Duodenal mucosa (tissue), 2 donors: ENCODE data around the gene FADS3.

Experiments used
- H3K27ac ChIP-seq: one replicate; pipeline ENCODE4 v1.7.0; 2013; ENCODE audit warnings: low read depth, low read length
- H3K27me3 ChIP-seq, 2 donors: one replicate each; pipeline ENCODE4 v1.7.0; 2013; ENCODE audit warnings: low read length in 2 of 2, control low read depth in 1 of 2; ENCODE audit not compliant: insufficient read depth in 2 of 2, control insufficient read depth in 1 of 2
- H3K36me3 ChIP-seq, 2 donors: one replicate each; pipeline ENCODE4 v1.7.0; 2013; ENCODE audit warnings: low read length in 2 of 2, control low read depth in 1 of 2; ENCODE audit not compliant: insufficient read depth in 2 of 2, control insufficient read depth in 1 of 2
- H3K4me1 ChIP-seq, 2 donors: one replicate each; pipeline ENCODE4 v1.7.0; 2013; ENCODE audit warnings: low read length in 2 of 2, control low read depth in 1 of 2; ENCODE audit not compliant: insufficient read depth in 2 of 2, control insufficient read depth in 1 of 2
- H3K4me3 ChIP-seq, 2 donors: one replicate each; pipeline ENCODE4 v1.7.0; 2013; ENCODE audit warnings: low read length in 2 of 2, low read depth in 1 of 2
- H3K9ac ChIP-seq, 2 donors: one replicate each; pipeline ENCODE4 v1.7.0; 2013; ENCODE audit warnings: low read length in 2 of 2, low read depth in 1 of 2
- H3K9me3 ChIP-seq, 2 donors: one replicate each; pipeline ENCODE4 v1.7.0; 2013; ENCODE audit warnings: low read length in 2 of 2, control low read depth in 1 of 2; ENCODE audit not compliant: control insufficient read depth in 1 of 2

The FADS3 gene

DNA sequence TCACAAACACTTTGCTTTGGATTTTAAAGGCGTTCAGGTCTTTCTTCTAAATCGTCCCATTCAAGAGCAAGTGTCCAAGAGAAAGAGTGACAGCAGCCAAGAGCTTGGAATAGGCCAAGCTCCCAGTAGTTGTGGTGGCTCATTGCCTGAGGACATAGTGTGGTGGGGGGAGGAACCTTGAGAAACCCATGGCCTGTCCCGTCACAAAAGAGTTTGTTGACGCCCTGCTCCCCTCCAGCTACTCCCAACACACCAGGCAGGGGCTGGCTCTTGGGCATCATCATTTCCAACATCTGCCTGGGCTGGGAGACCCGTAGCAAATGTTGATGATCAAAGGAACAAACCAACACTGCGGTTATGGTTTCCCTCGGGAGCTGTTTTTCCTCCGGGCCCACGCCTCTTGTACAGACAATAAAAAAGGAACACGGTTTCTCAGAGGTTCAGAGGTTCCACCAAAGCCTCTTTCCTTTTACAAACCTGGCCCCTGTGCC lies 20.8 kb downstream of the FADS3 start:
- Histone ChIP-seq H3K36me3 (peaks cover 0 to 7% of the 10 kb centered on the region in 2 donors), H3K27me3 (peaks cover 0 to 3% of the 10 kb centered on the region in 2 donors), H3K9me3 (no peaks in the 10 kb centered on the region), H3K4me3 (no peak overlapping the region), H3K27ac (no peak overlapping the region), H3K4me1 (no peaks in the 10 kb centered on the region), H3K9ac (no peak overlapping the region)

DNA sequence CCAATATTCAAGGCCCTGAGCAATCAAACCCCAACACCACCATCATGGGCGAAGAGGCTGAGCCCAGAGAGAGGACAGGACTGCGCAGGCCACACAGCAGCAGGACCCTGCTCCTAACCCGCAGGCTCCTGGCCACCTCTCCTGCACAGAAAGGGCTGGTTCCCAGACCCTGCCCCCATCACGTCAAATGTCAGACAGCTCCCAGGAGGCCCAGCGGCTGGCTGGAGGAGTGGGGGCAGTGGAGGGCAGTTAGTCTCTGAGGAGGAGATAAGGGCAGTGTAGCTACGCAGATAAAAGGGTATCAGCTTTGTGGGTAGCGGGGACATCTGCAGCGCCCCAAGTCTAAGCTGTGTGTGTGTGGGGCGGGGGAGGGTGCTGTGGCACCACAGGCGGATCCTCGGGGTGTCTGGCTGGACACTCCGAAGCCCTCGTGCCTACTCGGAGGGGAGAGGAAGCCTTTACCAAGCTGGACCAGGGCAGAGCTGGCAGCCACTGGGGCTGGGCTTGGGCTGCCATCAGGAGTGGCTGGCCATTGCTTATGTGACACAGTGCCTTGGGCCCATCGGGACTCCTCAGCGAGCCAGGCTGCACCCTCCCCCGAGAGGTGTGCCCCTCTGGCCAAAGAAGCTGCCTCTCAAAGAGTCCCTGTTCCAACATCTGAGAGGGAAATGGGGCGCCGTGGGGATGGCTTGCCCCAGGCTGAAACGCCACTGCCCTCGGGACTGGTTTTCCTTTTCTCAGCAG lies 21.5 kb downstream of the FADS3 start:
- Histone ChIP-seq H3K9me3 (no peaks in the 10 kb centered on the region), H3K4me1 (no peaks in the 10 kb centered on the region), H3K9ac (no peak overlapping the region), H3K27ac (no peak overlapping the region), H3K4me3 (no peak overlapping the region), H3K27me3 (peaks cover 0 to 3% of the 10 kb centered on the region in 2 donors), H3K36me3 (peaks cover 0 to 14% of the 10 kb centered on the region in 2 donors)

DNA sequence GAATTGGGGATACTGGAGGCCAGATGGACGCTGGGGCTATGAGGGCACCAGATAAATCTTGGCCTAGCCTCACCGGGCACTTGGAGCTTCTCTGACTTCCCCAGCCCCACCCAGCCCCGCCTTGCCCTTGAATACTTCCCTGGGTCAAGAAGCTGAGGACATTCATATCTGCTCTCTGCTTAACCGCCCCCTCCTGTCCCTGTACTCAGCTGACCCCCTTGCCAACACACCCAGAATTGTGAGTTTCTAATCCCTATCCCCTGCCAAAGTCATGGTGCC lies 22.0 kb downstream of the FADS3 start:
- H3K9ac ChIP-seq: no peak overlapping the region
- peaks cover 0 to 17% of the 10 kb centered on the region in 2 donors for H3K36me3 ChIP-seq
- H3K4me1 ChIP-seq: no peaks in the 10 kb centered on the region
- H3K9me3 ChIP-seq: no peaks in the 10 kb centered on the region
- H3K27me3 ChIP-seq: peaks cover 0 to 3% of the 10 kb centered on the region in 2 donors
- H3K27ac ChIP-seq: no peak overlapping the region
- no peak overlapping the region for H3K4me3 ChIP-seq

DNA sequence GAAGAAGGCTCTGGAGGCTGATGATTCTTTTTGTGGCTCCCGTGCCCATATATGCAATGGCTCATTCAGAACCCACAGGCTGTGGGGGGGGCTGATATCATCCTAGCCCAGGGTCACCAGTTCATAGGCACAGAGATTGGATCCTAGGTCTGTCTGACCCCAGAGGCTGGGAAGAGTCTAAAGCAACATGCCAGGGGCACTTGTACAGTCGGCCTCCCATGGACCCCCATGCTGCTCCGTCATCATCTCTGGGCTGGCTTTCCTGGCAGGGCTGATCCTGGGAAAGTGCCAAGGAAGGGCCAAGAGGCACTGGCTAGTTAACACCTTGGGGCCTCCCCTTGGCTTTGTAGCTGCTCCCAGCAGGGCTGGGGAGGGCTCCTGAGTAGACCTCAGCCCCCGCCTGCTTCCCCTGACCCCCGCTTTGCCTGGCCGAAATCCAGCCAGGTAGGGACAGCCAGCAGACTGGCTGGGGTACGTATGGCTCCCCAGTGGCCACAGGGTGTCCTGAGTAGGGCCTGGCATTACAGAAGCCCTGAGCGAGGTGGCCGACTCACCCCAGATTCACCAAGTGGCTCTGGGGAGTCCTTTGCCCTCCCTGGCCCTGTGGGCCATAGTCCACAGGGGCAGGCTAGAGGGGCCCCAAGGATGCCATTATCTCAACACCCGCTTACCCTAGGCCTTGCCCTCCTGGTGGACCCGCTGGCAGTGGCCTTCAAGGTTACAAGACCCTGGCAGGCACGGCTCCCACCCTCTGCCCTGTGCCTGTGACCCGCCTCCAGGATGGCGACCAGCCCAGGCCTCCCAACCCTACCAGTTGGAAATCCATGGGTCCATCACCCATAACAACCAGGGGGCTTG lies 22.5 kb downstream of the FADS3 start:
- Histone ChIP-seq H3K36me3 (peaks cover 0 to 20% of the 10 kb centered on the region in 2 donors), H3K9me3 (no peaks in the 10 kb centered on the region), H3K4me3 (no peak overlapping the region), H3K27ac (no peak overlapping the region), H3K9ac (no peak overlapping the region), H3K4me1 (no peaks in the 10 kb centered on the region), H3K27me3 (peaks cover 0 to 3% of the 10 kb centered on the region in 2 donors)

DNA sequence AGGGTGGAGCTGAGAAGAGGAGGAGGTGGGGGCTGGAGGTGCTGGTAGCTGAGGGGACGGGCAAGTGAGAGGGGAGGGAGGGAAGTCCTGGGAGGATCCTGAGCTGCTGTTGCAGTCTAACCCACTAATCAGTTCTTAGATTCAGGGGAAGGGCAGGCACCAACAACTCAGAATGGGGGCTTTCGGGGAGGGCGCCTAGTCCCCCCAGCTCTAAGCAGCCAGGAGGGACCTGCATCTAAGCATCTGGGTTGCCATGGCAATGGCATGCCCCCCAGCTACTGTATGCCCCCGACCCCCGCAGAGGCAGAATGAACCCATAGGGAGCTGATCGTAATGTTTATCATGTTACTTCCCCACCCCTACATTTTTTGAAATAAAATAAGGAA lies 24.4 kb downstream of the FADS3 start:
- Histone ChIP-seq H3K9me3 (no peaks in the 10 kb centered on the region), H3K4me1 (no peaks in the 10 kb centered on the region), H3K36me3 (peaks cover 0 to 32% of the 10 kb centered on the region in 2 donors), H3K4me3 (no peak overlapping the region), H3K27me3 (peaks cover 0 to 3% of the 10 kb centered on the region in 2 donors), H3K9ac (no peak overlapping the region), H3K27ac (no peak overlapping the region)

DNA sequence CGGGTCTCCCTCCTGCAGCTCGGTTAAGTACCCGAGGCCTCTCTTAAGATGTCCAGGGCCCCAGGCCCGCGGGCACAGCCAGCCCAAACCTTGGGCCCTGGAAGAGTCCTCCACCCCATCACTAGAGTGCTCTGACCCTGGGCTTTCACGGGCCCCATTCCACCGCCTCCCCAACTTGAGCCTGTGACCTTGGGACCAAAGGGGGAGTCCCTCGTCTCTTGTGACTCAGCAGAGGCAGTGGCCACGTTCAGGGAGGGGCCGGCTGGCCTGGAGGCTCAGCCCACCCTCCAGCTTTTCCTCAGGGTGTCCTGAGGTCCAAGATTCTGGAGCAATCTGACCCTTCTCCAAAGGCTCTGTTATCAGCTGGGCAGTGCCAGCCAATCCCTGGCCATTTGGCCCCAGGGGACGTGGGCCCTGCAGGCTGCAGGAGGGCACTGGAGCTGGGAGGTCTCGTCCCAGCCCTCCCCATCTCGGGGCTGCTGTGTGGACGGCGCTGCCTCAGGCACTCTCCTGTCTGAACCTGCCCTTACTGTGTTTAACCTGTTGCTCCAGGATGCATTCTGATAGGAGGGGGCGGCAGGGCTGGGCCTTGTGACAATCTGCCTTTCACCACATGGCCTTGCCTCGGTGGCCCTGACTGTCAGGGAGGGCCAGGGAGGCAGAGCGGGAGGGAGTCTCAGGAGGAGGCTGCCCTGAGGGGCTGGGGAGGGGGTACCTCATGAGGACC lies 25.0 kb downstream of the FADS3 start:
- H3K4me3 ChIP-seq: no peak overlapping the region
- no peak overlapping the region for H3K27ac ChIP-seq
- H3K36me3 ChIP-seq: peaks cover 0 to 37% of the 10 kb centered on the region in 2 donors
- H3K9ac ChIP-seq: no peak overlapping the region
- H3K9me3 ChIP-seq: no peaks in the 10 kb centered on the region
- H3K4me1 ChIP-seq: no peaks in the 10 kb centered on the region
- H3K27me3 ChIP-seq: peaks cover 0 to 3% of the 10 kb centered on the region in 2 donors

DNA sequence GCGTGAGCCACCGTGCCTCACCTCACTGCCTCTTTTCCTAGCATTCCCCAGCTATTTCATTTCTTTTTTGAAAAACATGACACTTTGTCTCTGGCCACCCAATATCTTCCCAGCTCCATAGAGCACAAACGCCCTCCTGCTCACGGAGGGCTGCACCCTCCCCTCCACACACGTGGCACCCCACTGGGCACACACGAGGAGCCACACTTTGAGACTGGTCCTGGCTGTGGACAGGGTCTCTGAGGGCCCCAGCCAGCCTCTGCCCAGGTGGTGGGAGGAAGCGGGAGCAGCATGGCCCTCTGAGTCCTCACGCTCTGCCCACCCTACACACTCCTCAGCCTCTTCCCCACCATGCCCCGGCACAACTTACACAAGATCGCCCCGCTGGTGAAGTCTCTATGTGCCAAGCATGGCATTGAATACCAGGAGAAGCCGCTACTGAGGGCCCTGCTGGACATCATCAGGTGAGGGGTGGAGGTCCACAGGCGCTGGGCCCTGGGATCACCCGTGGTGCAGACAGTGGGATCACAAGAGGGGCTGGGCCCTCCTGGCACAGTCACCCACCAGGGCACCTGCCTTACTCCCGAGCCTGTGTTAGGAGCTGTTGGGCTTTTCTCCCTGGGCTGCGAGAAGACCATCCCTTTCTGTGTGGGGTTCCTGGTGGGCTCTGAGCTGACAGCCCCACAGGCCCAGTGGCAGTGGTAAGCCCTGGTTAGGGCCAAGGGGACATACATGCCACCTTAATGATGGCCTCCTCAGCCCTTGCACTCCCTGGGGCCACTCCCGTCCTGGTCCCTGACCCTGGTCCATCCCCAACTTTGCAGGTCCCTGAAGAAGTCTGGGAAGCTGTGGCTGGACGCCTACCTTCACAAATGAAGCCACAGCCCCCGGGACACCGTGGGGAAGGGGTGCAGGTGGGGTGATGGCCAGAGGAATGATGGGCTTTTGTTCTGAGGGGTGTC lies 26.2 kb downstream of the FADS3 start:
- H3K9ac ChIP-seq: no peak overlapping the region
- no peak overlapping the region for H3K27ac ChIP-seq
- no peak overlapping the region for H3K4me3 ChIP-seq
- no peaks in the 10 kb centered on the region for H3K27me3 ChIP-seq
- no peaks in the 10 kb centered on the region for H3K9me3 ChIP-seq
- H3K4me1 ChIP-seq: no peaks in the 10 kb centered on the region
- peaks cover 0 to 43% of the 10 kb centered on the region in 2 donors for H3K36me3 ChIP-seq

DNA sequence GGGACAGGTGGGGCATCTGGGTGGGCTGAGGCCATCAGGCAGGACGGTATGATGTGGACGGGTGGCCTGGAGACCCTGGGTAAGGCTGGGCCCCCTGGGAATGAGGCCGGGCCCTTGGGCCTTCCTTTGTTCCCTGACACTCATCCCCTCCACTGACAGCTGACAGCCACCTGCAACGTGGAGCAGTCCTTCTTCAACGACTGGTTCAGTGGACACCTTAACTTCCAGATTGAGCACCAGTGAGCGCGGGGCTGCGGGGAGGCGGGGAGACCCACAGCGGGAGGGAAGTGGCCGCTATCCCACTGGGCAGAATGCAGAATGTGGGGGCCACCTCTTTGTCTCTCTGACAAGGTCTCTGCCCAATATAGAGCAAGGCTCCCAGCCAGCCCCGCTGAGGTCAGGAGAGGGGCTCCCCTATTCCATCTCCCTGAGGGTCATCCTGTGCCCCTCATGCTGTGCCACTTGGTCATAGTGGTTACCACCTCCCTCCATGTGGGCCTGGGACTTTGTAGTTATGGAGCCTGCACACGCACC lies 27.7 kb downstream of the FADS3 start:
- H3K9me3 ChIP-seq: no peaks in the 10 kb centered on the region
- H3K4me3 ChIP-seq: no peak overlapping the region
- H3K27me3 ChIP-seq: no peaks in the 10 kb centered on the region
- H3K9ac ChIP-seq: no peak overlapping the region
- no peaks in the 10 kb centered on the region for H3K4me1 ChIP-seq
- H3K36me3 ChIP-seq: peaks cover 0 to 54% of the 10 kb centered on the region in 2 donors
- H3K27ac ChIP-seq: no peak overlapping the region
